ENCODE results near the gene RAB6C.
"Not testable (repeated sequence)": the region's sequence is repeated elsewhere in the genome, so short reads cannot be mapped to it uniquely, and the experiment has no call there.

Gene RAB6C

GRCh38 chr2:129945557-129945956 lies 33.9 kb upstream of the RAB6C start:
- ChIA-PET CTCF (no interaction called here), POLR2A (ENCODE audit: low non-redundant PET) (no interaction called here)
- no peak overlapping the region for H3K27ac ChIP-seq
- TF ChIP-seq CTCF (conservative IDR thresholded peaks at IDR 0.05; ENCODE audit: low read depth), result no peak
- no peak for DNase-seq (ENCODE audit: low spot score)

- H3K27ac ChIP-seq; DNase-seq (ENCODE audit: low spot score); CTCF ChIA-PET; POLR2A ChIA-PET (ENCODE audit: low non-redundant PET): not testable (repeated sequence)
These were observed 31.8 kb upstream of the RAB6C start for GRCh38 chr2:129947712-129948111.

- H3K27ac ChIP-seq; DNase-seq (ENCODE audit: low spot score); POLR2A ChIA-PET (ENCODE audit: low non-redundant PET): not testable (repeated sequence)
- CTCF ChIA-PET, result interaction anchor here (0.6 to 0.8 kb wide), 3 partner anchors 14 to 1228 kb away, joined by 3 read pairs; no protein-coding TSS in a partner anchor
These were observed 23.3 kb upstream of the RAB6C start for GRCh38 chr2:129956171-129956570.

- H3K27ac ChIP-seq, result no peak overlapping the region
- ChIA-PET POLR2A (ENCODE audit: low non-redundant PET) (no interaction called here), CTCF (no interaction called here)
- peak; percentile 4 for DNase-seq (ENCODE audit: low spot score)
- TF ChIP-seq CTCF (conservative IDR thresholded peaks at IDR 0.05; ENCODE audit: low read depth), result no peak
These were observed 21.6 kb upstream of the RAB6C start for GRCh38 chr2:129957891-129958290.

GRCh38 chr2:129958736-129959135 lies 20.7 kb upstream of the RAB6C start:
- CTCF ChIA-PET; DNase-seq (ENCODE audit: low spot score); POLR2A ChIA-PET (ENCODE audit: low non-redundant PET); H3K27ac ChIP-seq: not testable (repeated sequence)

GRCh38 chr2:129968605-129969004 lies 10.9 kb upstream of the RAB6C start:
- CTCF ChIA-PET; POLR2A ChIA-PET (ENCODE audit: low non-redundant PET); H3K27ac ChIP-seq; DNase-seq (ENCODE audit: low spot score): not testable (repeated sequence)

GRCh38 chr2:129975016-129975774 lies 4.3 kb upstream of the RAB6C start:
- H3K27ac ChIP-seq, result no peak overlapping the region
- DNase-seq (ENCODE audit: low spot score), result no peak
- ChIA-PET POLR2A (ENCODE audit: low non-redundant PET) (no interaction called here), CTCF (no interaction called here)
- TF ChIP-seq CTCF (conservative IDR thresholded peaks at IDR 0.05; ENCODE audit: low read depth), result no peak

GRCh38 chr2:129976969-129977368 lies 2.5 kb upstream of the RAB6C start:
- POLR2A ChIA-PET (ENCODE audit: low non-redundant PET), result not testable (repeated sequence)
- CTCF ChIA-PET, result interaction anchor here (0.7 kb wide), 1 partner anchor 335 kb away, joined by 3 read pairs; no protein-coding TSS in a partner anchor

GRCh38 chr2:129977986-129978385 lies 1.5 kb upstream of the RAB6C start:
- H3K27ac ChIP-seq, result no peak overlapping the region
- POLR2A ChIA-PET (ENCODE audit: low non-redundant PET), result no interaction called here
- no peak for DNase-seq (ENCODE audit: low spot score)
- CTCF ChIA-PET, result no interaction called here
- TF ChIP-seq CTCF (conservative IDR thresholded peaks at IDR 0.05; ENCODE audit: low read depth), result no peak

More at GRCh38 chr2:129976969-129977368, 2.5 kb upstream of the RAB6C start:
- DNase-seq (ENCODE audit: low spot score); H3K27ac ChIP-seq: not testable (repeated sequence)

- POLR2A ChIA-PET (ENCODE audit: low non-redundant PET); H3K27ac ChIP-seq; DNase-seq (ENCODE audit: low spot score); CTCF ChIA-PET: not testable (repeated sequence)
These were observed 780 bp downstream of the RAB6C start for GRCh38 chr2:129980246-129980645.

GRCh38 chr2:129981689-129982088 lies 2.2 kb downstream of the RAB6C start:
- CTCF ChIA-PET; POLR2A ChIA-PET (ENCODE audit: low non-redundant PET); H3K27ac ChIP-seq; DNase-seq (ENCODE audit: low spot score): not testable (repeated sequence)
